Peyer's patch (tissue), 4 donors: ENCODE measurements around the gene HOXD11.

ENCODE experiments used
- POLR2A ChIP-seq, 2 donors: fragments of 450-650 bp; IDR thresholded peaks; one replicate each; pipeline ENCODE4 v1.5.1; 2017; ENCODE audit warnings: antibody characterized with exemption in 2 of 2, mild to moderate bottlenecking in 2 of 2, moderate library complexity in 2 of 2
- TF ChIP-seq, protein P1 (sequence below), 6 experiments: fragments of 450-650 bp in 4 of 6; fragments of 200-600 bp in 2 of 6; sonication (generic) in 1 of 6; IDR thresholded peaks; one replicate each; pipeline ENCODE4 v1.5.1; 2017 to 2019; ENCODE audit warnings: antibody characterized with exemption in 6 of 6, mild to moderate bottlenecking in 3 of 6, moderate library complexity in 1 of 6

GRCh38 chr2:176137906-176138305, 30.8 kb downstream of the HOXD11 start:
- TF ChIP-seq, protein P1, sequence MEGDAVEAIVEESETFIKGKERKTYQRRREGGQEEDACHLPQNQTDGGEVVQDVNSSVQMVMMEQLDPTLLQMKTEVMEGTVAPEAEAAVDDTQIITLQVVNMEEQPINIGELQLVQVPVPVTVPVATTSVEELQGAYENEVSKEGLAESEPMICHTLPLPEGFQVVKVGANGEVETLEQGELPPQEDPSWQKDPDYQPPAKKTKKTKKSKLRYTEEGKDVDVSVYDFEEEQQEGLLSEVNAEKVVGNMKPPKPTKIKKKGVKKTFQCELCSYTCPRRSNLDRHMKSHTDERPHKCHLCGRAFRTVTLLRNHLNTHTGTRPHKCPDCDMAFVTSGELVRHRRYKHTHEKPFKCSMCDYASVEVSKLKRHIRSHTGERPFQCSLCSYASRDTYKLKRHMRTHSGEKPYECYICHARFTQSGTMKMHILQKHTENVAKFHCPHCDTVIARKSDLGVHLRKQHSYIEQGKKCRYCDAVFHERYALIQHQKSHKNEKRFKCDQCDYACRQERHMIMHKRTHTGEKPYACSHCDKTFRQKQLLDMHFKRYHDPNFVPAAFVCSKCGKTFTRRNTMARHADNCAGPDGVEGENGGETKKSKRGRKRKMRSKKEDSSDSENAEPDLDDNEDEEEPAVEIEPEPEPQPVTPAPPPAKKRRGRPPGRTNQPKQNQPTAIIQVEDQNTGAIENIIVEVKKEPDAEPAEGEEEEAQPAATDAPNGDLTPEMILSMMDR (IDR thresholded peaks at IDR 0.05) = no peak
- TF ChIP-seq POLR2A (IDR thresholded peaks at IDR 0.05) = no peak
